Activated CD4-positive, alpha-beta T cell treated with anti-CD3 and anti-CD28 coated beads, Interleukin-2, amount 50 U/mL, for 24 hours (primary cell): ENCODE data around the gene MTERF1.
"Not testable (repeated sequence)": the region's sequence is repeated elsewhere in the genome, so short reads cannot be mapped to it uniquely, and the experiment has no call there.

Experiments
- DNase-seq, 2 donors: peaks; one replicate each; pipeline ENCODE4 v3.0.0-alpha.2; 2020; ENCODE audit warnings: low read depth in 1 of 2, low spot score in 1 of 2

The MTERF1 gene

GRCh38 chr7:91880413-91881241, at the start of gene MTERF1:
MTERF1 (minus strand) TSS chr7:91880702; CDS start chr7:91880083, 619 bp downstream.
- peak; percentile 93 to 94 for DNase-seq

GRCh38 chr7:91929463-91929862, 49.0 kb upstream of the MTERF1 start:
- DNase-seq = no peak

- no peak for DNase-seq
Measured at GRCh38 chr7:91927912-91928311, 47.4 kb upstream of the MTERF1 start.

- DNase-seq = no peak
Measured at GRCh38 chr7:91922857-91923256, 42.4 kb upstream of the MTERF1 start.

GRCh38 chr7:91918356-91918755, 37.9 kb upstream of the MTERF1 start:
- DNase-seq = no peak

- DNase-seq = no peak
Measured at GRCh38 chr7:91916051-91916440, 35.5 kb upstream of the MTERF1 start.

GRCh38 chr7:91915401-91916050, 35.0 kb upstream of the MTERF1 start:
- DNase-seq = no peak

- DNase-seq = no peak
Measured at GRCh38 chr7:91913612-91914011, 33.1 kb upstream of the MTERF1 start.

- no peak for DNase-seq
Measured at GRCh38 chr7:91912494-91912893, 32.0 kb upstream of the MTERF1 start.

GRCh38 chr7:91911121-91911520, 30.6 kb upstream of the MTERF1 start:
- DNase-seq = no peak

GRCh38 chr7:91910171-91910570, 29.7 kb upstream of the MTERF1 start:
- DNase-seq = no peak

- DNase-seq = no peak
Measured at GRCh38 chr7:91899563-91899962, 19.1 kb upstream of the MTERF1 start.

GRCh38 chr7:91898240-91898992, 17.9 kb upstream of the MTERF1 start:
- DNase-seq = no peak

GRCh38 chr7:91894781-91895480, 14.4 kb upstream of the MTERF1 start:
- DNase-seq = no peak

GRCh38 chr7:91893699-91894098, 13.2 kb upstream of the MTERF1 start:
- not testable (repeated sequence) for DNase-seq

- no peak for DNase-seq
Measured at GRCh38 chr7:91892821-91893340, 12.4 kb upstream of the MTERF1 start.

GRCh38 chr7:91892099-91892705, 11.7 kb upstream of the MTERF1 start:
- no peak for DNase-seq

- not testable (repeated sequence) for DNase-seq
Measured at GRCh38 chr7:91888271-91889175, 8.0 kb upstream of the MTERF1 start.
